Endothelial cell of umbilical vein (primary cell): ENCODE measurements around the gene NAV2. TPM values are rescaled to one million over a fixed set of nuclear protein-coding genes. Genes with fewer than 3 reads are reported as not detected.

Experiments
- BruUV-seq: library from RNA; stranded (reverse); fragments of 400-500 nt; replicated peaks from 2 replicates; lab custom pipeline; 2021; lab: Mats Ljungman, UMichigan
- CTCF ChIA-PET: fragments of 300-600, 350-600 bp; sonication (Branson Sonifier 250); formaldehyde crosslinking; loops from one replicate; lab custom pipeline; 2021; ENCODE audit warnings: antibody characterized with exemption, inconsistent platforms; lab: Charles Lee
- POLR2A ChIA-PET: fragments of 300-600, 350-600 bp; sonication (Branson Sonifier 250); formaldehyde crosslinking; loops from one replicate; lab custom pipeline; 2021; ENCODE audit warnings: antibody characterized with exemption, inconsistent platforms; lab: Charles Lee
- DNase-seq: peaks from one replicate; pipeline ENCODE4 v3.0.0-alpha.2; 2011; ENCODE audit warnings: low read depth, low spot score
- FAIRE-seq: peaks from 2 replicates; lab custom pipeline; 2011; peaks lifted over from hg19 to GRCh38; lab: Jason Lieb, UNC
- H2AFZ ChIP-seq: 2 replicates; pipeline ENCODE4 v1.6.0; 2012; ENCODE audit warnings: low read depth, low read length, control low read depth, inconsistent platforms
- H3K27ac ChIP-seq: 2 replicates; pipeline ENCODE4 v1.5.1; 2011; ENCODE audit warnings: low read depth, mild to moderate bottlenecking, control low read depth, low read length, moderate library complexity; ENCODE audit not compliant: insufficient read depth
- H3K27me3 ChIP-seq, 2 experiments: 2 replicates each; pipeline versions ENCODE4 v1.6.0 to v1.6.1; 2011; ENCODE audit warnings: low read length in 2 of 2, mixed read lengths in 1 of 2; ENCODE audit not compliant: control insufficient read depth in 2 of 2, insufficient read depth in 2 of 2
- H3K36me3 ChIP-seq, 2 experiments: 2 replicates in 1 of 2; 3 replicates in 1 of 2; pipeline ENCODE4 v1.5.1; 2011; ENCODE audit warnings: low read length in 2 of 2, mild to moderate bottlenecking in 1 of 2, moderate library complexity in 1 of 2; ENCODE audit not compliant: control insufficient read depth in 2 of 2, insufficient read depth in 2 of 2; ENCODE audit errors: extremely low read depth in 1 of 2
- H3K4me1 ChIP-seq: 3 replicates; pipeline ENCODE4 v1.5.1; 2011; ENCODE audit warnings: mild to moderate bottlenecking, low read length; ENCODE audit not compliant: control insufficient read depth, insufficient read depth; ENCODE audit errors: extremely low read depth
- H3K4me2 ChIP-seq: 2 replicates; pipeline ENCODE4 v1.6.1; 2011; ENCODE audit warnings: low read length, control low read depth, mixed read lengths; ENCODE audit not compliant: insufficient read depth
- H3K4me3 ChIP-seq, 3 experiments: fragments of 200-600 bp in 1 of 3; sonication (generic), shearing (Covaris generic) in 1 of 3; replicated peaks in 1 of 3; 2 replicates each; pipeline ENCODE4 v1.5.1; 2011 to 2016; ENCODE audit warnings: control low read depth in 3 of 3, low read length in 3 of 3, mild to moderate bottlenecking in 2 of 3, inconsistent platforms in 1 of 3, low read depth in 1 of 3, moderate library complexity in 1 of 3; ENCODE audit not compliant: insufficient read depth in 1 of 3
- H3K79me2 ChIP-seq: 2 replicates; pipeline ENCODE4 v1.6.0; 2012; ENCODE audit warnings: low read length, inconsistent platforms; ENCODE audit not compliant: control insufficient read depth, insufficient read depth
- H3K9ac ChIP-seq: replicated peaks from 2 replicates; pipeline ENCODE3; 2011; ENCODE audit warnings: low read length, control low read depth; ENCODE audit not compliant: insufficient read depth; ENCODE audit errors: extremely low read depth
- H3K9me1 ChIP-seq: replicated peaks from 3 replicates; pipeline ENCODE4 v1.6.0; 2011; ENCODE audit warnings: mild to moderate bottlenecking, low read length; ENCODE audit not compliant: control insufficient read depth, insufficient read depth; ENCODE audit errors: extremely low read depth
- H3K9me3 ChIP-seq: replicated peaks from 2 replicates; pipeline ENCODE4 v1.5.1; 2012; ENCODE audit warnings: low read length, inconsistent platforms; ENCODE audit not compliant: control insufficient read depth, insufficient read depth
- H4K20me1 ChIP-seq: replicated peaks from 2 replicates; pipeline ENCODE3; 2011; ENCODE audit warnings: mild to moderate bottlenecking, low read length; ENCODE audit not compliant: control insufficient read depth, insufficient read depth; ENCODE audit errors: extremely low read depth
- JUN ChIP-seq: IDR thresholded peaks from 2 replicates; pipeline ENCODE4 v1.6.1; 2011; ENCODE audit warnings: borderline replicate concordance, low read depth; ENCODE audit not compliant: insufficient read length, insufficient read depth
- MYC ChIP-seq: IDR thresholded peaks from one replicate; pipeline ENCODE4 v1.6.1; 2011; ENCODE audit warnings: mild to moderate bottlenecking, low read depth, low read length
- POLR2A ChIP-seq: IDR thresholded peaks from 2 replicates; pipeline ENCODE4 v1.6.1; 2012; ENCODE audit warnings: low read depth, mild to moderate bottlenecking, control low read depth, low read length
- POLR2AphosphoS5 ChIP-seq: IDR thresholded peaks from 2 replicates; pipeline ENCODE4 v1.6.1; 2012; ENCODE audit warnings: low read depth, mild to moderate bottlenecking, control low read depth, low read length, moderate library complexity; ENCODE audit not compliant: insufficient read depth
- dilution Hi-C: fragments of 300-500 bp; cut with MboI; formaldehyde crosslinking; loops from one replicate; pipeline ENCODE4 v1.15.0; 2019; ENCODE audit warnings: low sequenced_read_pairs; ENCODE audit not compliant: extremely low pct_ligation_motif_present
- intact Hi-C: fragments of 100-400 bp; cut with micrococcal nuclease; formaldehyde crosslinking; loops from one replicate; pipeline ENCODE4 v1.10.0; 2022
- polyA plus RNA-seq, 4 experiments: library from polyadenylated mRNA; depleted of rRNA in 3 of 4; stranded (reverse) in 3 of 4; unstranded in 1 of 4; fragments of >200 nt; gene quantifications; 2 replicates each; pipeline versions ENCODE4 v1.2.1 to v1.2.3, GENCODE V29; 2011 to 2012; ENCODE audit warnings: missing spikeins in 1 of 4
- total RNA-seq: library from RNA; stranded (reverse); gene quantifications from 2 replicates; pipeline ENCODE4 v1.2.3, GENCODE V29; 2021
- TF ChIP-seq, protein P1 (sequence below), 2 donors: IDR thresholded peaks; 1 replicate in 1 of 2; 2 replicates in 1 of 2; pipeline ENCODE4 v1.5.1; 2011; ENCODE audit warnings: low read length in 2 of 2, mild to moderate bottlenecking in 2 of 2, moderate library complexity in 2 of 2, control low read depth in 1 of 2, inconsistent platforms in 1 of 2, low read depth in 1 of 2; ENCODE audit not compliant: insufficient read depth in 1 of 2; ENCODE audit errors: extremely low read depth in 1 of 2

The NAV2 gene
- total and polyA plus RNA-seq, 2 donors (not counting 3 experiments of a cell fraction or from before 2014, with no cell fraction given): 10.9 to 68.0 TPM

DNA sequence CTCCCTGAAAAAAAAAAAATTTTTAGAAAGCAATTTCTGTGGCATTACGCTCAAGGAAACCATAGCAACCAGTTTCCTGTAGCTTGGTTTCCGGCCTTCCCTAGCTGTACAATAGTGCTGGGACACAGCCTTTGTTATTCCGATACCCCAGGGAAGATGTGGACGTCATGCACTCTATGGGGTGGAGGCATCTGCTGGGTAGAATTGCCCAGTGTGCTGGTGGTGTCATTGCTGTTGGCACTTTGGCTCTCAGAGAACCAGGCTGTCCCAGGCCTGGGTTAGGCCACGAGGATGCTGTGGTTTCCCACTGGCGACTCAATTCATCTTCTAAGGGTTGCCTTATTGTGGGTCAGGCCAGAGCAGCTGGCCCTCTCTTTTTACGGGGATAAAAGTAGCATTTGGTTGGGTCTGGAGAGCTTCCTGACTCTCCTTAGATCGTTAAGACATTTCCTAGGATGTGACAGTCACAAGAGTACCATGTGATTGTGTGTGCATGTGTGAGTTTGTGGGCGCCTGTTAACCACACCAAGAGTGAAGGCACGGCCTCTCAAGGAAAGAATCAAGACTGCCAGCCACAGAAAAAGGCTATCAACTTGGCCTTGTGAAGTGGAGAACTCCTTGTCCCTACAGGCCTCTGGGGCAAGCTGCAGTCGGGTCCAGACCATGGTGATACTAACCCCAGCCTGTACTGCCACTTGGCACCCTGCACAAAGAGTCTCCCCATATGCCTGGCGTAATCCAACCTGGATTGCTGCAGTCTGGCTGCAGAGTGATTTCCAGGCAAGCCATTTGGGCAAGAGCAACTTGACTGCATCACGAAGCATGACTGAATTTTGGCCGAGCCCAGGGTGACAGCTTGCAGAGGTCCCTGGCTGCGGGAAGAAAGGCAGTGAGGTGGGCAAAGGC, 35.9 kb upstream of the NAV2 start:
- TSS peak; percentile 88 for BruUV-seq
- intact Hi-C loops (loop anchor here (1.0 kb wide), 5 partner anchors 36 to 112 kb away; partner anchors contain the start of gene NAV2), dilution Hi-C loops (no loop called here)
- H3K4me2 ChIP-seq: peak overlapping the region; percentile 56
- no peaks in the 10 kb centered on the region for H3K9me1 ChIP-seq
- H3K27ac ChIP-seq: peak overlapping the region; percentile 94
- peak overlapping the region; percentile 16 for H2AFZ ChIP-seq
- CTCF ChIA-PET: interaction anchor here (0.7 to 1.7 kb wide), 7 partner anchors 12 to 112 kb away, joined by 3 to 7 read pairs (median 3); no protein-coding TSS in a partner anchor
- H3K9me3 ChIP-seq: no peaks in the 10 kb centered on the region
- peak overlapping the region; percentile 72 for H3K9ac ChIP-seq
- H3K4me3 ChIP-seq: no peak overlapping the region
- DNase-seq (peak; percentile 93), FAIRE-seq (peak; percentile 84)
- H4K20me1 ChIP-seq: no peaks in the 10 kb centered on the region
- H3K36me3 ChIP-seq: no peaks in the 10 kb centered on the region
- POLR2A ChIA-PET: interaction anchor here (0.6 kb wide), 1 partner anchor 41 kb away, joined by 7 read pairs; no protein-coding TSS in a partner anchor
- H3K4me1 ChIP-seq: peaks cover 38% of the 10 kb centered on the region
- no peaks in the 10 kb centered on the region for H3K79me2 ChIP-seq
- H3K27me3 ChIP-seq: no peaks in the 10 kb centered on the region
- TF ChIP-seq, protein P1, sequence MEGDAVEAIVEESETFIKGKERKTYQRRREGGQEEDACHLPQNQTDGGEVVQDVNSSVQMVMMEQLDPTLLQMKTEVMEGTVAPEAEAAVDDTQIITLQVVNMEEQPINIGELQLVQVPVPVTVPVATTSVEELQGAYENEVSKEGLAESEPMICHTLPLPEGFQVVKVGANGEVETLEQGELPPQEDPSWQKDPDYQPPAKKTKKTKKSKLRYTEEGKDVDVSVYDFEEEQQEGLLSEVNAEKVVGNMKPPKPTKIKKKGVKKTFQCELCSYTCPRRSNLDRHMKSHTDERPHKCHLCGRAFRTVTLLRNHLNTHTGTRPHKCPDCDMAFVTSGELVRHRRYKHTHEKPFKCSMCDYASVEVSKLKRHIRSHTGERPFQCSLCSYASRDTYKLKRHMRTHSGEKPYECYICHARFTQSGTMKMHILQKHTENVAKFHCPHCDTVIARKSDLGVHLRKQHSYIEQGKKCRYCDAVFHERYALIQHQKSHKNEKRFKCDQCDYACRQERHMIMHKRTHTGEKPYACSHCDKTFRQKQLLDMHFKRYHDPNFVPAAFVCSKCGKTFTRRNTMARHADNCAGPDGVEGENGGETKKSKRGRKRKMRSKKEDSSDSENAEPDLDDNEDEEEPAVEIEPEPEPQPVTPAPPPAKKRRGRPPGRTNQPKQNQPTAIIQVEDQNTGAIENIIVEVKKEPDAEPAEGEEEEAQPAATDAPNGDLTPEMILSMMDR (IDR thresholded peaks at IDR 0.05; ENCODE audit: extremely low read depth in 1 of 2, insufficient read depth in 1 of 2, low read depth in 1 of 2, low read length in 2 of 2): no peak
- TF ChIP-seq POLR2A (peak; percentile 34), MYC (no peak), JUN (peak; percentile 55), POLR2AphosphoS5 (peak; percentile 43)
